Keratinocyte (primary cell): ENCODE measurements around the gene ATP5F1E.

Source experiments
- EZH2 ChIP-seq: IDR thresholded peaks from one replicate; pipeline ENCODE4 v1.6.1; 2012; ENCODE audit warnings: inconsistent platforms, mild to moderate bottlenecking, low read length, moderate library complexity
- TF ChIP-seq, protein P1 (sequence below), 3 experiments: IDR thresholded peaks in 1 of 3; conservative IDR thresholded peaks in 1 of 3; optimal IDR thresholded peaks in 1 of 3; 2 replicates in 2 of 3; 3 replicates in 1 of 3; pipeline versions ENCODE3 to v1.5.1; 2011; ENCODE audit warnings: low read length in 3 of 3, mild to moderate bottlenecking in 3 of 3, moderate library complexity in 2 of 3, control low read depth in 1 of 3, inconsistent platforms in 1 of 3; ENCODE audit not compliant: insufficient read depth in 2 of 3; ENCODE audit errors: extremely low read depth in 1 of 3

DNA sequence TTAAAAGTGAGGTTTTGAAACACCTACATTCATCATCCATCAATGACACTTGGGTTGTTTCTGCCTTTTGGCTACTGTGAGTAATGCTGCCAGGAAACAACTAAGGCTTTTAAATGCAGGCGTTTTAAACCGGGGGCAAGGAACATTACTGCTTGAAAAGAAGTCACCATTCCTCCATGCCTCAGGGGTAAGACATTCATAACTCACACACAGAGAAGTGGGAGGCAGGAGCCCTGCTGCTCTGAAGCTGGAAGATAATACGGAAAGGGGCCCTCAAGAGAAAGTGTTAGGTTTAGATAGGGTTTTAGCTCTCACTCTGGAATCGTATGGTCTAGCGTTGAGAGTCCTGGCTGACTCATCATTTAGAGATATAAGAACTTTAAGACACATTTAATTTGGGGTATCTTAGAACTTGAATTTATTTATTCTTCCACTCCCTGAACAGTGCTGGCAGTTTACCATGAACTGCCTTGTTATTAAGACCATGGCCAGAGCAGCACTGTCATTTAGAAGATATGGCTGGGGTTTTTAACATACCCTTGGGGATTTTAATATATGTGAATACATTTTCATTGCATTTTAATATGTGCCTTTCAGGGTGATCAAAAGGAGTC is 11.1 kb downstream of the ATP5F1E start:
- TF ChIP-seq EZH2: no peak
- TF ChIP-seq, protein P1, sequence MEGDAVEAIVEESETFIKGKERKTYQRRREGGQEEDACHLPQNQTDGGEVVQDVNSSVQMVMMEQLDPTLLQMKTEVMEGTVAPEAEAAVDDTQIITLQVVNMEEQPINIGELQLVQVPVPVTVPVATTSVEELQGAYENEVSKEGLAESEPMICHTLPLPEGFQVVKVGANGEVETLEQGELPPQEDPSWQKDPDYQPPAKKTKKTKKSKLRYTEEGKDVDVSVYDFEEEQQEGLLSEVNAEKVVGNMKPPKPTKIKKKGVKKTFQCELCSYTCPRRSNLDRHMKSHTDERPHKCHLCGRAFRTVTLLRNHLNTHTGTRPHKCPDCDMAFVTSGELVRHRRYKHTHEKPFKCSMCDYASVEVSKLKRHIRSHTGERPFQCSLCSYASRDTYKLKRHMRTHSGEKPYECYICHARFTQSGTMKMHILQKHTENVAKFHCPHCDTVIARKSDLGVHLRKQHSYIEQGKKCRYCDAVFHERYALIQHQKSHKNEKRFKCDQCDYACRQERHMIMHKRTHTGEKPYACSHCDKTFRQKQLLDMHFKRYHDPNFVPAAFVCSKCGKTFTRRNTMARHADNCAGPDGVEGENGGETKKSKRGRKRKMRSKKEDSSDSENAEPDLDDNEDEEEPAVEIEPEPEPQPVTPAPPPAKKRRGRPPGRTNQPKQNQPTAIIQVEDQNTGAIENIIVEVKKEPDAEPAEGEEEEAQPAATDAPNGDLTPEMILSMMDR (optimal IDR thresholded peaks at IDR 0.05 in 1 of 3, IDR thresholded peaks at IDR 0.05 in 1 of 3, conservative IDR thresholded peaks at IDR 0.05 in 1 of 3; ENCODE audit: extremely low read depth in 1 of 3, insufficient read depth in 2 of 3, low read length in 3 of 3): no peak
